NCI-H146 treated with DMSO at 0.1 percent for 48 hours (cell line): ENCODE data around the gene RNF175.

Experiments used
- DNase-seq: peaks from one replicate; lab custom pipeline; 2025; ENCODE audit not compliant: unreplicated experiment; lab: John Stamatoyannopoulos, UW

Gene RNF175

DNA sequence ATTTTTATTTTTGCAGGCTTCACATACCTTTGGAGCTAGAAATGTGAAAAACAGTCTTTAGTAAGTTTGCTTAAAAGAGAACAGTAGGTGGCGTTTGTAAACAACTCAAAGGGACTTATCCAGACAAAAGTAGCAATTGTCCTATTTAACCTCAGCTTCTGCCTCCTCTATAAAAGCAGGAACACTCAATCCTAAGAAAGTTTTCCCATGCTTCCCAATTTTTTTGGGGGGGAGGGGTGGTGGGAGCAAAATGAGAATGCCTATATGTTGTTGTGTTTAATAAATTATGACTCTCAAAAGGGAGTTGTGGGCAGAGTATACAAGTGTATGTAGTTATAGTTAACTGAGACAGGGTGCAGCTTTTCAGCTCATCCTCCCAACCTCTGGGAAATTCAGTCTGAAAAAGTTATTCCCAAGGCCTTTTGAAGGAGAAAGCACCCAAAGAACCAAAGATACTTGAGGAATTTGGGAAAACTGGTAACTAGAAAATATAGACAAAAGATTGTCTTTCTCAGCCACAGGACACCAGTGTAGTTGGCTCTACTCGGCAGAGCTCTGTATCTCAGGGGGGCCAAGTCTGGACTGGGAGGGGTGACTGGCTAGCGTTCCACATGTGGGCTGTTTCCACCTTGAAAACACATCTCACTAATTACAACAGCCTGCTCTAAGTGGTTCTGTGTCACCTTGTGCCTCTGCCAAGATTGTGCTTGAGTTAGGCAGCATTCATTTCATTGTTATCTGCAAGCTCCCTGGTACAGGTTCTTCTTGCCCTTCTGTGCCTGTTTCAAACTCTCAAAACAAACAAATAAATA, 26.3 kb upstream of the RNF175 start:
- no peak for DNase-seq

- DNase-seq = no peak
These were observed 24.4 kb upstream of the RNF175 start for GRCh38 chr4:153784166-153784699.

- no peak for DNase-seq
These were observed 22.8 kb upstream of the RNF175 start for GRCh38 chr4:153782581-153782980.

DNA sequence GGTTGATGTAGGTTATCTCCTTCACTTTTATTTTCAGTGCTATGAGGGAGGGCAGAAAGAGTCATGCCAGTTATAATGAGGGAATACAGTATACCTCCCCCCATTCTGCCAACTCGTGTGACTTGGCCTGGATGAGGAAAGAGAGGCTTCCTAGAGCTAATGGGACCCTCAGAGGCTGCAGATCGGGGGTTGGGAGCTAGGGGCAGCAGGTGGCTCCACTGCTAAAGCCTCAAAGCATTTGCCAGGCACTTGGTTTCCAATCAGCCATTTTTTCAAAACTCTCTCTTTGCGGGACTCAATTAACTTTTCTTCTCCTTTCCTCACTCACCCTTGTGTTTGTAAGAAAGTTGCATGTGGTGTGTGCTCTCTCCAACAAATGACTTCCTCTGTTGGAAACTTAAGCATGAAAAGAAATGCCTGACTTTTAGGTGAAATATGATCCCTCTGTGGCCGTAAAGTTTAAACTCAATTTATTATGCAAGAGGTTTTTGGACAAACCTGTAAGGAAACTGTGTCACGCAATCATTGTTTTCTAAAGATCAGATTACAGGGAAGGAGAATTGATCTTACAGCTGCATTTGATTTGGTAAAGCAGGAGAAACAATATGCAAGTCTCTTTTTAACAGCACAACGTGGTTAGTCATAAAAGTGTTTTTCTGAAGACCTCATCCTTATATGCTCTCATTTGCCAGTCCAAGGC, 22.0 kb upstream of the RNF175 start:
- no peak for DNase-seq

- no peak for DNase-seq
These were observed 21.5 kb upstream of the RNF175 start for GRCh38 chr4:153781280-153781679.

DNA sequence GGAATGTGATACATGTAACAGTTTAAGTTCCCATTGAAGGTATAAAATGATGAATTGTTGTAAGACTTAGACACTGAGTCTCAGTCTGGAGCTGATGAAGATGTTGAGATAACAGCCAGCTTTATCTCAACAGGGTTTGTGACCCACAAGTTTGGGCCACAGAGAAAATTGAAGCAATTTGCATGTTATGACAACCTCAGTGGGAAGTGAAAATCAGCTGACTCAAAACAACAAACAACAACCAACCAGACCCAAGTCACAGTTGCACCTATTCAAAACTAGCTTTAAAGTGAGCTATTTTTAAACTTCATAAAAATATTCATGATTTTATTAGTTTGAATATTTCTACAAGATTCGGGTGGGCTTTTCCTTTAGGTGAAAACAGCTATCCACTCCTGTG, 21.1 kb upstream of the RNF175 start:
- DNase-seq = no peak

- no peak for DNase-seq
These were observed 20.4 kb upstream of the RNF175 start for GRCh38 chr4:153780221-153780620.

- no peak for DNase-seq
These were observed 18.6 kb upstream of the RNF175 start for GRCh38 chr4:153778383-153778782.

DNA sequence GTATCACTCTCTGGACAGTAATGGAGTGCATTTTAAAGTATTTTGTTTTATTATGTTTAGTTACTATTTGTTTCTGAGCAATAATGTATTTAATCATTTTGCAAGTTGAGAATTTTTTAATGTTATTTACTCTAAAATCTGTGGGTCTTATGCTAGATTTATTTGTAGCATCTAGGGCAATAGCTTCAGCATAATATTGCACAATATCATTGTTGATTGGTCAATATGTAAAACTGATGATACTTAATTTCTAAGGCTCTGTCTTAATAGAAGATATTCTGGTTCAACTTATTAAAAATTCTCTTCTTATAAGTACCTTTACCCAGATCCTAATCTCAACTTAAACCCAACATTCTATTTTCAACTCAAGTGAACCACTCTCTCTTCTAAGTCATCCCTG, 17.6 kb upstream of the RNF175 start:
- no peak for DNase-seq

DNA sequence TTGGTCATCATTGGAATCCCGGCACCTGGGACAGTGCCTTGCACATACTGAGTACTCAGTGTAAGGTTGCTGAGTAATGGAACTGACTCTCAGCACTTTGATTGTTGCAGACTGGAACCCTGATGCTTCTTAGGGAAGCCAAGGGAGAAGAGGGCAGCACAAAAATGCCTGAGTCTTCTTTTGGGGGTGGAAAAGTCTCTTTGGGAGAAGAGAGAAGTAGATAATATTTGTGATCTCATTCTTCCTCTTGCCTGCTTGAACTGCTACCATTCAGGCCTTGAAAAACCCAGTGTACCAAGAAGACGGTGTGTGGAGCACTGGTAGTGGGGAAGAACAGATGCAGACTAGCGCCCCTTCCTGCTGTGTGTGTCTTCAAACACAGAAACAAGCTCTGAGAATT, 16.8 kb upstream of the RNF175 start:
- DNase-seq = no peak

DNA sequence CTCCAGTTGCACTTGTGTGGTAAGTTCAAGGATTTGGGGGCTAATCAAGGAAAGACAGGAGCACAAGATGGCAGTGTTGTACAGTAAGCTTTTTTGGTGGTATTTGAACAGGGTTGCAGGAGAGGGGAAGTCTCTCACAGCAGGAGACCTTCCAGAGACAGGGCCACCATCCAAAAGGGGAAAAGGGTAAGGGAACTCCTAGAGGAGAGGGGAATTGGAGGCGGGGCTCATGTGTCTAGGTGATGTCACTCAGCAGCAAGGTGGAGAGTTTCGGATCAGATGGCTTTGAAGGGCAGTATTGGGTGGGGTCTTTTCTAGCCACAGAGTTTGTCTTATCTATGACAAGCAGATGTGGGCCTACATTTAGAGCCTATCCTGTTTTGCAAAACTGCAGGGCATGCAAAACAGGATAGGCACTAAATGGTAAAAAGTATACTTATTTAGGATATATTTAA, 13.4 kb upstream of the RNF175 start:
- DNase-seq = no peak

GRCh38 chr4:153771046-153771445, 11.2 kb upstream of the RNF175 start:
- no peak for DNase-seq

DNA sequence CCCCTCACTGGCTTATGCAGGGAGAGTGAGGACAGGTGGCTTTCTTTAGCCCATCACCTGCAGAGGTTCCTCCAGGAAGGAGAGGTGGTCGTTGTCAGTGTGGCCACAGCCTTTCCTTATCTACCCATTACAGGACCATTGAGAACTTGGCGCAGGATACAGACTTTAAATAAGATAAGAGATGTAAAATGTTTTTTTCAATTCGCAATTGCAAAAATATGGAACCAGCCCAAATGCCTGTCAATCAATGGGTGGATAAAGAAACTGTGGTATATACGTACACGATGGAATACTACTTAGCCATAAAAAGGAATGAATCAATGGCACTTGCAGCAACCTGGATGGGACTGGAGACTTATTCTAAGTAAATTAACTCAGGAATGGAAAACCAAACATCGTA, 6.9 kb upstream of the RNF175 start:
- no peak for DNase-seq

DNA sequence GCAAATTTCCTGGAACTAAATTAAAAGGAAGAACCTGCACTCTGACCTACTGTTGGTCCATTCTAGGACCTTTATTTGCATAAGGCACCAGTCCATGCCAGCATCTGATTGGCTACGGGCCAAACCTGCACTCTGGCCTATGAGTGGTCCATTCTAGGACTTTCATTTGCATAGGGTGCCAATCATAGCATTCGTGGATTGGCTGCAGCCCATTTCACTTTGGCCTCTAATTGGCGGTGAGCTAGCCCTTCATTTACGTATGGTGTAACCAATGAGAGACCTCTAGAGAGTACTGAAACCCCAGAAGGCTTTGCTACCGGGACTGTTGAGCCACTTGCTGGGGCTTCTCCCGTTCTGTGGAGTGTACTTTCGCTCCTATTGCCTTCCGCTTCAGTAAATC, 6.1 kb upstream of the RNF175 start:
- no peak for DNase-seq

DNA sequence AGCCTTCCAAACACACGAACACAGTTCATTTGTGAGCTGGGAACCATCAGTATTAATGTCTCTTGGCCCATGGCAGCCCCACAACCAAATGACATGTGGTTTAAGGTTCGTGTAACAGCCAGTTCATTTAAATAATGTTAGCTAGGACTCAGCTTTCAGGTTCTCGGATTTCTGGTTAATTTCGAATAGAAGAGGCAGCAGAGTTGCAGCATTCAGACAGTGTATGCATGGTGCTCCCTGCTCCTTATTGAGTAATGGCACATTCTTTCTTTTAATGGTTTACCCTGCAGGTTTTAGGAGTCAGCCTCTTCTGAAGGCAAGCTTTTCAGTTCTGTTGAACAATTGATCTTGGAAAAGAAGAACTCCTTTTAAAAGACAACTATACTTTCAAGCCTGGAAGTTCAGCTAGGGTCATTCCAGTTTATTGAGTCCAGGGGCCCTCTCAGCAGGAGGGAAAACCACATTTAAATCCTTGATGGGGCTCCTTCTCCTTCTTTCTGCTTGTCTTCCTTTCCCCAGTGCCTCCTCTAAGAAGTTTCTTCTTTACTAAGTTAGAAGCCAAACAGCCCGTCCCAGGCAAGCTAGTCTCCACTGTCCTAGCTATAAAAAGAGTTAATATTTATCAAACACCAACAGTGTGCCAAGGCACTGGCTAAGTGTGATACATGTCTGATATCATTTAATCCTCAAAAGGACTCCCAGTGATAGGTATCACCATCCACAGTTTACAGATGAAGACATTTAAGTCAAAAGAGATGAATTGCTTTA, 5.0 kb upstream of the RNF175 start:
- DNase-seq = no peak

DNA sequence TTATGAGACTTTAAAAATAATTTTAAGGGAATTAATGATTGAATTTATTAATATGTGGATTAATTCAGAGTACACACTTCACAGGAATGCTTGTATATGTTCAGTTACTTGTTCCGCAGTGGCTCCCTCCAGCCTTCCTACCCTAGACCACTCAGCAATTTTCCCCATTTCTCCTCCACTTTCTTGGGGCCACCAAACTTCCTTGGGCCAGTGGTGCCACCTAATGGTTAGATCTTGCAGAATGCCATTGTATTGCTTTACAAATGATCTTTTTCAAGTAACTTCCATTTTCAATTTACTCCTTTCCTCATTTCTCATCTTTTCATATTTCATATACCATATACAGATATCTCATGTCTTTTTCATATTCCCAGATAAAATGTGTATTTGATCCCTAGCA, 3.6 kb upstream of the RNF175 start:
- no peak for DNase-seq

DNA sequence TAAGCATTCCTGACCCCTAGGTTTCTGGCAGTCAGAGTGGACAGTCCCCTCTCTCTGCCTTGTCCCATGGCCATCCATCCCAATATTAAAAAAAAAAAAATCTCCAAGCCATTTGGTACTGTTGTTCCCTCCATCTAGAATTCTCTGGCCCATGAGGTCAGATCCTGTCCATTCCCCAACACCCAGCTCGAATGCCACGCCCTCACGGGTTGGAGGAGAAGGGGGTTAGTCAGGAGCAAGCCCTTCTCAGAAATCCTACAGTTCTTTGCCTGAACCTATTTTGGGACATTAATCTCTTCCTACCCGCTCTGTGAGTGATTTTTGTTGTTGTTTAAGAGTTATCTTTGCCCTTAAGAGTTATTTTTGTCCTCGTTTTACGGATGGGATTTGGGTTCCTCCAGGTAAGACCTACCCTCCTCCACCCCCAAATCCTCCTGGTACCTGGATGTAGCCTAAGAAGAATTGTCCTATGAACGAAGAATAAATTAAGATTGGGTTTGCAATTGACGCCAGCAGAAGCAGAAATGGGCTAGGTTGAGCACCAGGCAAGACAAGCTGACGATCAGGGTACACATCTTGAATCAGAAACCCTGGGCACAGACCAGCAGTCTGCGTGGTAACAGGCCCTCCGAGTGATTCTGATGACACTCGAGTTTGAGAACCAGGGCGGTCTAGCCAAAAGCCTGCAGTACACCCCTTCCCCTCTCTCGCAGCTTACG, 977 bp downstream of the RNF175 start:
- DNase-seq = no peak

DNA sequence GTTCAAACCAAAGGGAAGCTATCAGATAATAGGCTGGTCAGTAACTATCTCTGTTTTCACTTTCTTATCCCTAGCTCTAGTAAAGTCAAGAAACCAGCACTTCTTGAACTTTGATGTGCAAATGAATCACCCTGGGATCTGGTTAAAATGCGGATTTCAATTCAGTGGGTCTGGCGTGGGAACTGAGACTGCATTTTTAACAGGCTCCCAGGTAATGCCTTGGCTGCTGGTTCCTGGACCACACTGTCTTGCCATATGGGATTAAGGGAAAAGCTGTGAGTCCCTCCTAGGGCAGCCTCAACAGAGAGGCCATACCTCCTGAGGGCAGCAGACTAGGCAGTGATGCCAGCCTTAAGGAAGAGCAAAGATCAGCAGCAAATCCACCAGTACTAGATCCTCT, 1.7 kb downstream of the RNF175 start:
- DNase-seq = no peak

GRCh38 chr4:153757407-153757806, 2.4 kb downstream of the RNF175 start:
- DNase-seq = no peak

DNA sequence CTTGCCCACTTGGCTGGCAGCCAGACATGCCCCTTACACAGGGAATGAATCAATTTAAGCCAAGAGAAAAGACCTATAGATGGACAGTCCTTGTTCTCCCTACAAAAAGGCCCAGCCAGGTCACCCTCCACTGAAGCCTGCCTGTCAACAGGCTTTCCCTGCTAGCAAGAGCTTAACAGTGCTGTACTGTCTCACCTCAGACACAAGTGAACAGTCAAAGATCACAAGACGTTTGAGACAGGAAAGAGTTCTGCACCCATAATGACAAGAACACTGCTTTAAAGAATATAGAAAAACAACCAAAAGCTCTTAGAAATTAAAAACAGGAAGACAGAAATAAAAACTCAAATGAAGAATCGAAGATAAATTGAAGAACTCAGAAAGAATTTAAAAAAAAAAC, 4.6 kb downstream of the RNF175 start:
- DNase-seq = no peak
